Kidney (tissue), 14 donors: Measurements from ENCODE around the gene PANX2. TPM values are rescaled to one million over a fixed set of nuclear protein-coding genes. Genes with fewer than 3 reads are reported as not detected.
A peak's percentile ranks its signal among the peaks of the same experiment; 100 is the strongest.

Source experiments
- DNase-seq, 5 donors: peaks; one replicate each; pipeline ENCODE4 v3.0.0-alpha.2; 2013 to 2020
- FAIRE-seq: peaks from 2 replicates; lab custom pipeline; 2012; peaks lifted over from hg19 to GRCh38; lab: Jason Lieb, UNC
- H3K27ac ChIP-seq, 2 donors: one replicate each; pipeline ENCODE4 v1.7.0; 2013; ENCODE audit warnings: low read depth in 2 of 2, low read length in 2 of 2, inconsistent platforms in 1 of 2
- H3K27me3 ChIP-seq: one replicate; pipeline ENCODE4 v1.7.1; 2013; ENCODE audit warnings: low read length, inconsistent platforms; ENCODE audit not compliant: control insufficient read depth, insufficient read depth
- H3K36me3 ChIP-seq, 3 donors: one replicate each; pipeline versions ENCODE4 v1.7.0 to v1.7.1; 2013; ENCODE audit warnings: low read length in 3 of 3, control low read depth in 1 of 3, inconsistent platforms in 1 of 3; ENCODE audit not compliant: insufficient read depth in 3 of 3, control insufficient read depth in 2 of 3
- H3K4me1 ChIP-seq, 3 donors: one replicate each; pipeline versions ENCODE4 v1.7.0 to v1.7.1; 2013; ENCODE audit warnings: low read length in 3 of 3, inconsistent platforms in 1 of 3, low read depth in 1 of 3; ENCODE audit not compliant: control insufficient read depth in 2 of 3, insufficient read depth in 2 of 3
- H3K4me3 ChIP-seq, 3 donors: one replicate each; pipeline versions ENCODE4 v1.7.0 to v1.8.1; 2013; ENCODE audit warnings: low read length in 3 of 3, control low read depth in 1 of 3, inconsistent platforms in 1 of 3
- H3K9ac ChIP-seq, 3 donors: one replicate each; pipeline versions ENCODE4 v1.7.0 to v1.7.1; 2013; ENCODE audit warnings: low read length in 3 of 3, control low read depth in 1 of 3, inconsistent platforms in 1 of 3
- H3K9me3 ChIP-seq, 3 donors: one replicate each; pipeline versions ENCODE4 v1.7.0 to v1.7.1; 2013; ENCODE audit warnings: low read length in 3 of 3, control low read depth in 1 of 3, inconsistent platforms in 1 of 3; ENCODE audit not compliant: control insufficient read depth in 2 of 3, insufficient read depth in 1 of 3
- CTCF ChIP-seq: IDR thresholded peaks from 3 replicates; pipeline ENCODE4 v1.5.1; 2012; ENCODE audit warnings: mild to moderate bottlenecking, moderate library complexity, borderline replicate concordance; ENCODE audit not compliant: insufficient read depth; ENCODE audit errors: extremely low read depth
- intact Hi-C: fragments of 100-400 bp; cut with DNase I; formaldehyde crosslinking; loops from one replicate; pipeline ENCODE4 v1.11.1; 2022
- polyA plus RNA-seq: library from polyadenylated mRNA; stranded (reverse); fragments of 350-450 nt; fragmentation: Illumina TruSeq; extraction: RNeasy Lipid Tissue Mini Kit (QIAGEN cat#74804); gene quantifications from one replicate; pipeline ENCODE4 v1.2.3, GENCODE V29; 2014; ENCODE audit warnings: low read depth, low replicate concordance; ENCODE audit not compliant: insufficient read depth
- total RNA-seq: library from RNA; stranded (reverse); fragmentation: NEBNext Ultra II Directional; extraction: Animal tissue kit (Norgen Biotek cat#: 25700); gene quantifications from one replicate; pipeline ENCODE4 v1.2.1, GENCODE V29; 2021
- donor health status: control.
- donor health status: control.
- donor health status: control.
- donor health status: control.
- donor health status: control.
- donor health status: DM: yes; HTN: yes; CAD: no.
- donor health status: Normal renal cell carcinoma (clear cell type).

The PANX2 gene
- total and polyA plus RNA-seq, 2 donors from 2014 or later: 1.0 to 4.3 TPM

- FAIRE-seq (no peak), DNase-seq (peak in 1 of 5 donors; percentile 83)
- H3K4me1 ChIP-seq: peaks cover 0 to 45% (median 10%) of the 10 kb centered on the region in 3 donors
- H3K27ac ChIP-seq: no peak overlapping the region
- peak overlapping the region in 2 of 3 donors; percentile 37 to 40 for H3K9ac ChIP-seq
- H3K27me3 ChIP-seq: no peaks in the 10 kb centered on the region
- H3K9me3 ChIP-seq: no peaks in the 10 kb centered on the region
- no peaks in the 10 kb centered on the region for H3K36me3 ChIP-seq
- H3K4me3 ChIP-seq: peak overlapping the region in 1 of 3 donors; percentile 54
- TF ChIP-seq CTCF: no peak
- intact Hi-C loops: no loop called here
Measured at GRCh38 chr22:50186761-50187523, 16.4 kb downstream of the PANX2 start.

GRCh38 chr22:50188356-50188755 is 17.8 kb downstream of the PANX2 start:
- peak in 2 of 5 donors; percentile 47 to 72 for DNase-seq
- Histone ChIP-seq H3K9me3 (no peaks in the 10 kb centered on the region), H3K4me1 (peaks cover 0 to 38% (median 5%) of the 10 kb centered on the region in 3 donors), H3K27ac (no peak overlapping the region), H3K36me3 (no peaks in the 10 kb centered on the region), H3K9ac (no peak overlapping the region), H3K27me3 (no peaks in the 10 kb centered on the region), H3K4me3 (no peak overlapping the region)
- intact Hi-C loops: no loop called here
- no peak for FAIRE-seq
- no peak for TF ChIP-seq CTCF

- peak in 2 of 5 donors; percentile 66 to 88 for DNase-seq
- Histone ChIP-seq H3K4me1 (peaks cover 0 to 33% (median 4%) of the 10 kb centered on the region in 3 donors), H3K9ac (no peak overlapping the region), H3K27ac (no peak overlapping the region), H3K9me3 (no peaks in the 10 kb centered on the region), H3K27me3 (no peaks in the 10 kb centered on the region), H3K4me3 (no peak overlapping the region), H3K36me3 (peaks cover 0 to under 1% (median 0%) of the 10 kb centered on the region in 3 donors)
- no peak for TF ChIP-seq CTCF
- intact Hi-C loops: no loop called here
- no peak for FAIRE-seq
Measured at GRCh38 chr22:50189184-50189848, 18.8 kb downstream of the PANX2 start.
